Heart left ventricle (tissue), 16 donors: ENCODE results near the gene HIVEP1. TPM values are rescaled to one million over a fixed set of nuclear protein-coding genes. Genes with fewer than 3 reads are reported as not detected.

Source experiments
- ATAC-seq, 4 donors: fragments of 200-7000 bp; cut with Tn5 transposase; one replicate each; pipeline ENCODE4 v1.9.1; 2020 to 2022; ENCODE audit warnings: moderate library complexity in 4 of 4, mild to moderate bottlenecking in 3 of 4, moderate number of reproducible peaks in 1 of 4
- DNase-seq, 5 donors: peaks; one replicate each; pipeline ENCODE4 v3.0.0-alpha.2; 2020
- H3K27ac ChIP-seq, 12 donors: fragments of 200-600 bp; sonication (generic) in 4 of 12; one replicate each; pipeline versions ENCODE4 v1.5.0 to v1.8.0; 2016 to 2022; ENCODE audit warnings: mild to moderate bottlenecking in 2 of 12
- H3K27me3 ChIP-seq, 9 donors: fragments of 200-600 bp; sonication (generic) in 2 of 9; one replicate each; pipeline versions ENCODE4 v1.5.1 to v1.8.0; 2016 to 2022; ENCODE audit warnings: mild to moderate bottlenecking in 3 of 9
- H3K36me3 ChIP-seq, 9 donors: fragments of 200-600 bp; sonication (generic) in 2 of 9; one replicate each; pipeline versions ENCODE4 v1.5.0 to v1.8.0; 2018 to 2022; ENCODE audit warnings: mild to moderate bottlenecking in 2 of 9
- H3K4me1 ChIP-seq, 12 donors: fragments of 200-600 bp; sonication (generic) in 4 of 12; one replicate each; pipeline versions ENCODE4 v1.5.0 to v1.8.0; 2016 to 2022; ENCODE audit warnings: mild to moderate bottlenecking in 3 of 12
- H3K4me3 ChIP-seq, 12 donors: fragments of 200-600 bp; sonication (generic) in 4 of 12; one replicate each; pipeline versions ENCODE4 v1.5.0 to v1.8.0; 2017 to 2022; ENCODE audit warnings: mild to moderate bottlenecking in 9 of 12, moderate library complexity in 4 of 12
- H3K9me3 ChIP-seq, 12 donors: fragments of 200-600 bp; sonication (generic) in 4 of 12; one replicate each; pipeline versions ENCODE4 v1.5.0 to v1.8.0; 2016 to 2022; ENCODE audit warnings: mild to moderate bottlenecking in 1 of 12
- POLR2A ChIP-seq, 2 donors: fragments of 450-650 bp; IDR thresholded peaks; one replicate each; pipeline ENCODE4 v1.6.1; 2017; ENCODE audit warnings: antibody characterized with exemption in 2 of 2, mild to moderate bottlenecking in 2 of 2, moderate library complexity in 2 of 2
- WGBS, 4 donors: extraction: QIAGEN DNeasy Blood & Tissue Kit in 2 of 4; methylation state at CpG; one replicate each; pipeline versions ENCODE4 v1.1.5 to v1.1.7; 2013 to 2018; 5-methylcytosine and 5-hydroxymethylcytosine counted together
- intact Hi-C, 10 donors: fragments of 100-400 bp; cut with DNase I; formaldehyde crosslinking; loops; one replicate each; pipeline versions ENCODE4 v1.11.1 to v1.14.2; 2022
- polyA plus RNA-seq, 2 donors: library from polyadenylated mRNA; stranded (reverse); fragments of 200-250 nt; gene quantifications; one replicate each; pipeline ENCODE4 v1.2.3, GENCODE V29; 2013
- total RNA-seq, 9 donors: library from RNA; depleted of rRNA in 2 of 9; stranded (reverse); fragments of >200 nt in 2 of 9; fragmentation: NEBNext Ultra II Directional in 3 of 9; extraction: Animal tissue kit (Norgen Biotek cat#: 25700) in 3 of 9; gene quantifications; one replicate each; pipeline versions ENCODE4 v1.1.0 to v1.2.4, GENCODE V29; 2016 to 2023
- TF ChIP-seq, protein P1 (sequence below), 12 donors: fragments of 200-600 bp; sonication (generic) in 4 of 12; IDR thresholded peaks; one replicate each; pipeline versions ENCODE4 v1.5.0 to v1.8.0; 2018 to 2022; ENCODE audit warnings: antibody characterized with exemption in 12 of 12, mild to moderate bottlenecking in 5 of 12
- donor health status: ischemic (EF 13 %, LVEDD 7.1; RV severe dilation, severe dysfunction).
- donor health status: healthy with polysubstance abuse.
- donor health status: DM: no; HTN: yes; CAD: no.
- donor health status: DM: no; HTN: no; CAD: no.
- donor health status: ischemic (EF 25% LVEDD 6.9; RV normal size, moderate dysfunction).
- donor health status: ischemic (EF 25% LVEDD 5.7; RV mildly dilated, moderate dysfunction).
- donor health status: healthy.
- donor health status: DM: yes; HTN: yes; CAD: no.
- donor health status: ischemic (EF 35%, LVEDD 5.7; RV mildly dilated, moderate dysfunction).
- donor health status: nonischemic (EF 11% LVEDD 7.7; RV severe dilation, severe dysfunction).
- donor health status: DM: yes; HTN: yes; CAD: no.
- donor health status: PGD.
- donor health status: ischemic (EF 29% LVEDD 5.4; RV normal size, mild dysfunction).
- donor health status: nonischemic (EF 23%, LVEDD 6.1; RV moderate dilation, normal function).

HIVEP1 gene
- total and polyA plus RNA-seq, 11 donors = 3.5 to 22.8 (median 12.5) TPM

DNA sequence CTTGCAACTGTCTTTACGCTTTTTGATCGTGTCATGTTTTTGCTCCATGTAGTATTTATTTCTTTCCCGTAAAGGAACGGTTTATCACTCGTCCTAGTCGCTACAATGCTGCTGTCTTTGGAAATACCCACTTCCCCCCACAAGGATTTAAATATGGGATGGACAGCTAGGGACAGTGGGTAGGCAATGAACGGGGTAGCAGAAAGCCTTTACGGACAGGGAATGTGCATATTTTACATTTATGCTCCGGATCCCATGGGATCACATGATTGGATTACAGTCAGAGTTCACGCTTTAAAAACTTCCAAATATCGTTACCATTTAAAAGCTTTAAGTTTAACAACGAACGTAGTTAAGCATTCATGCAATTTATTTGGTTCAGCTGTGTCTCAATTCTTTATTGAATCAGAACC, 1.2 kb downstream of the HIVEP1 start:
- no peak for TF ChIP-seq POLR2A (IDR thresholded peaks at IDR 0.05)
- TF ChIP-seq, protein P1, sequence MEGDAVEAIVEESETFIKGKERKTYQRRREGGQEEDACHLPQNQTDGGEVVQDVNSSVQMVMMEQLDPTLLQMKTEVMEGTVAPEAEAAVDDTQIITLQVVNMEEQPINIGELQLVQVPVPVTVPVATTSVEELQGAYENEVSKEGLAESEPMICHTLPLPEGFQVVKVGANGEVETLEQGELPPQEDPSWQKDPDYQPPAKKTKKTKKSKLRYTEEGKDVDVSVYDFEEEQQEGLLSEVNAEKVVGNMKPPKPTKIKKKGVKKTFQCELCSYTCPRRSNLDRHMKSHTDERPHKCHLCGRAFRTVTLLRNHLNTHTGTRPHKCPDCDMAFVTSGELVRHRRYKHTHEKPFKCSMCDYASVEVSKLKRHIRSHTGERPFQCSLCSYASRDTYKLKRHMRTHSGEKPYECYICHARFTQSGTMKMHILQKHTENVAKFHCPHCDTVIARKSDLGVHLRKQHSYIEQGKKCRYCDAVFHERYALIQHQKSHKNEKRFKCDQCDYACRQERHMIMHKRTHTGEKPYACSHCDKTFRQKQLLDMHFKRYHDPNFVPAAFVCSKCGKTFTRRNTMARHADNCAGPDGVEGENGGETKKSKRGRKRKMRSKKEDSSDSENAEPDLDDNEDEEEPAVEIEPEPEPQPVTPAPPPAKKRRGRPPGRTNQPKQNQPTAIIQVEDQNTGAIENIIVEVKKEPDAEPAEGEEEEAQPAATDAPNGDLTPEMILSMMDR (IDR thresholded peaks at IDR 0.05) = no peak
- H3K27ac ChIP-seq = peak overlapping the region in 11 of 12 donors; percentile 75 to 100 (median 95)
- no peaks in the 10 kb centered on the region for H3K27me3 ChIP-seq
- H3K4me1 ChIP-seq = peaks cover 0 to 30% (median 16%) of the 10 kb centered on the region in 12 donors
- H3K36me3 ChIP-seq = peaks cover 0 to 27% (median 21%) of the 10 kb centered on the region in 9 donors
- H3K4me3 ChIP-seq = peak overlapping the region; percentile 61 to 98 (median 76)
- ATAC-seq (no peak), DNase-seq (no peak)
- 3 to 5% (median 3%) methylated on average over 13 of the region's 13 CpGs for WGBS, 4 donors
- intact Hi-C loops = loop anchor here in 3 of 10 donors (5.0 to 10.0 kb wide), 3 partner anchors 309 to 359 kb away; no protein-coding TSS in a partner anchor
- peaks cover 0 to 7% (median 0%) of the 10 kb centered on the region in 12 donors for H3K9me3 ChIP-seq

DNA sequence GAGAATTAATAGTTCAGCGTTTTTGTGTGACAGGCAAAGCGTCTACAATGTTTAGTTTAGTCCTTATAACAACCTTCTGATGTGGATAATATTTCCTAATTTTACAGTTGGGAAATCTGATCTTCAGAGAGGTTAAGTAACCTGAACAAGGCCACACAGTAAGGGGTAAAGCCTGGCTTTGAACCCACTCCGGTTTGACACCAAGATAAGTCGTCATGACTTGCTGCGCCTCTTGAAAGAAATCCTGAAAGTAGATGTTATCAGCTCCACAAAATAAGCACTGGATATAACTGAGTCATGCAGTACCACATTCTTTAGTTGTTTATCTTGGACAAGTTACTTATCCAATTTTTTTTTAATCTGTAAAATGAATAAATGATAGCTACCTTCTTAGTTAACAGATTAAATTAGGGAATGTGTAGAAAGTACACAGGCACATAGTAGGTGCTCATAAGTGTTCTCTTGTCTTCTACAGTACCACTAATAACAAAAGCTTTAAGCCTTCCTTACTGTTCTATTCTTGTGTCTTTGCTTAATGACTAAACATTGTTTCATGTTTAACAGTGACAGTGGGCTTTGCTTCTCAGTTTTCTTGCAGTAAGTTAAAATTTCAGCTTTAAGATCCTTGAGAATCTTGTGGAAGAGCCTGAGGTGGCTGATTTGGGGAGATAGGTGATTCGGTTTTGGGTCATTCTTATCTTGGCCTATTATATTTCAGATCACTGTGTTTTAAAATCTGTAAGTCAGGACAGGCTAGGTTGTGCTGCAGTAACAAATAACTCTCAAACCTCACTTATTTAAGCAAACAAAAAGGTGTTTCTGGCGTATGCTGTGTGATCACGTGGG, 2.1 kb downstream of the HIVEP1 start:
- WGBS, 4 donors = 80 to 87% (median 85%) methylated on average over 8 of the region's 8 CpGs
- no peak for DNase-seq
- ATAC-seq = no peak
- intact Hi-C loops = loop anchor here in 3 of 10 donors (5.0 to 10.0 kb wide), 3 partner anchors 309 to 359 kb away; no protein-coding TSS in a partner anchor
- Histone ChIP-seq H3K4me3 (peak overlapping the region in 3 of 12 donors; percentile 75 to 93 (median 76)), H3K9me3 (peaks cover 0 to 7% (median 0%) of the 10 kb centered on the region in 12 donors), H3K36me3 (peaks cover 0 to 34% (median 24%) of the 10 kb centered on the region in 9 donors), H3K27ac (peak overlapping the region in 1 of 12 donors; percentile 95), H3K27me3 (no peaks in the 10 kb centered on the region), H3K4me1 (peaks cover 0 to 29% (median 15%) of the 10 kb centered on the region in 12 donors)
- TF ChIP-seq POLR2A (IDR thresholded peaks at IDR 0.05) = no peak
- TF ChIP-seq, protein P1 (IDR thresholded peaks at IDR 0.05) = no peak

DNA sequence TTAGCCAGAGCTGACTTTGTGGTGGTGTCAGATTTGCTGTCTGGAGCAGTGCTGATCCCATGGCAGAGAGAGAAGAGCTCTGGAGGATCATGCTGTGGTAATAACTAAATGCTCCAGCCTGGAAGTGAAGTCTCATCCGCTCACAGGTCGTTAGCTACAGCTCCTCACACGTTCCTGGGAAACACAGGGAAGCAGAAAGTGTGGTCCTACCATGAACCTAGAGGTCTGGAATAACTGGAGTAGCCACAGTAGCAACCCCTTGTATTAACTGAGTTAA, 2.7 kb downstream of the HIVEP1 start:
- intact Hi-C loops = loop anchor here in 3 of 10 donors (5.0 to 10.0 kb wide), 3 partner anchors 310 to 360 kb away; no protein-coding TSS in a partner anchor

More for the DNA sequence above, 2.7 kb downstream of the HIVEP1 start:
- no peaks in the 10 kb centered on the region for H3K27me3 ChIP-seq
- no peak overlapping the region for H3K27ac ChIP-seq
- H3K4me1 ChIP-seq = peaks cover 0 to 24% (median 11%) of the 10 kb centered on the region in 12 donors
- peaks cover 0 to 38% (median 24%) of the 10 kb centered on the region in 9 donors for H3K36me3 ChIP-seq
- no peak overlapping the region for H3K4me3 ChIP-seq
- WGBS, 4 donors = 87 to 96% (median 93%) methylated on average over 3 of the region's 3 CpGs
- no peak for ATAC-seq
- TF ChIP-seq, protein P1 (IDR thresholded peaks at IDR 0.05) = no peak
- no peak for TF ChIP-seq POLR2A (IDR thresholded peaks at IDR 0.05)
- H3K9me3 ChIP-seq = peaks cover 0 to 7% (median 0%) of the 10 kb centered on the region in 12 donors
- DNase-seq = no peak
